K562 (cell line): ENCODE data around the gene CSNK1D. TPM values are rescaled to one million over a fixed set of nuclear protein-coding genes. Genes with fewer than 3 reads are reported as not detected.

Source experiments
- CSDE1 ChIP-seq, 2 experiments: fragments of 450-650 bp; IDR thresholded peaks; 2 replicates each; pipeline ENCODE4 v1.6.1; 2016; ENCODE audit warnings: mild to moderate bottlenecking in 1 of 2
- NCOA1 ChIP-seq: fragments of 450-650 bp; IDR thresholded peaks from 2 replicates; pipeline ENCODE4 v1.6.1; 2016; ENCODE audit warnings: low read depth
- PTBP1 ChIP-seq: fragments of 200-400 bp; formaldehyde crosslinking; IDR thresholded peaks from 2 replicates; pipeline ENCODE4 v1.6.1; 2017; ENCODE audit warnings: low read depth, low read length
- PYGO2 ChIP-seq: fragments of 450-650 bp; IDR thresholded peaks from 2 replicates; pipeline ENCODE4 v1.6.1; 2016; ENCODE audit warnings: mild to moderate bottlenecking, missing genetic modification characterization, moderate library complexity, missing compliant biosample characterization
- RBM15 ChIP-seq: fragments of 200-400 bp; formaldehyde crosslinking; IDR thresholded peaks from 2 replicates; pipeline ENCODE4 v1.6.1; 2018; ENCODE audit warnings: mild to moderate bottlenecking, low read length, moderate library complexity; ENCODE audit not compliant: insufficient read depth
- ZNF507 ChIP-seq: conservative IDR thresholded peaks from 2 replicates; pipeline ENCODE4 v1.6.1; 2017; ENCODE audit warnings: missing genetic modification characterization, missing compliant biosample characterization
- ZNF778 ChIP-seq: fragments of 450-650 bp; formaldehyde crosslinking; IDR thresholded peaks from 2 replicates; pipeline ENCODE4 v1.4.0; 2020; ENCODE audit warnings: mild to moderate bottlenecking, moderate library complexity
- ZSCAN32 ChIP-seq: fragments of 450-650 bp; formaldehyde crosslinking; IDR thresholded peaks from 2 replicates; pipeline ENCODE4 v1.4.0; 2020; ENCODE audit warnings: mild to moderate bottlenecking, moderate library complexity
- polyA plus RNA-seq, 8 experiments: library from polyadenylated mRNA; depleted of rRNA in 4 of 8; stranded (reverse) in 5 of 8; unstranded in 3 of 8; fragments of >200 nt; fragmentation: Nextera tagmentation in 2 of 8; fragmentation: Illumina TruSeq in 1 of 8; extraction: Ambion mirVana in 2 of 8; extraction: Trizol in 1 of 8; gene quantifications; 2 replicates each; pipeline versions ENCODE4 v1.2.1 to v1.2.3, GENCODE V29; 2011 to 2014; ENCODE audit warnings: inconsistent platforms in 1 of 8, missing spikeins in 1 of 8
- total RNA-seq, 7 experiments: library from RNA; depleted of rRNA in 6 of 7; stranded (reverse); fragments of >200 nt in 6 of 7; fragmentation: Illumina TruSeq in 2 of 7; extraction: Trizol in 2 of 7; gene quantifications; 2 replicates each; pipeline versions ENCODE4 v1.2.1 to v1.2.3, GENCODE V29; 2011 to 2021; ENCODE audit warnings: low replicate concordance in 1 of 7
- TF ChIP-seq, protein P1 (sequence below): fragments of 250-450 bp; sonication (Bioruptor Pico); IDR thresholded peaks from 2 replicates; pipeline ENCODE4 v1.5.0; 2020; ENCODE audit warnings: mild to moderate bottlenecking, borderline replicate concordance
- TF ChIP-seq, protein P2 (sequence below), 2 experiments: fragments of 450-650 bp; IDR thresholded peaks; 2 replicates each; pipeline ENCODE4 v1.6.1; 2018; ENCODE audit warnings: mild to moderate bottlenecking in 2 of 2, low read depth in 1 of 2; ENCODE audit not compliant: partially characterized antibody in 2 of 2
- TF ChIP-seq, protein P3 (sequence below): IDR thresholded peaks from 2 replicates; pipeline ENCODE4 v1.6.1; 2012; ENCODE audit warnings: low read depth, low read length, improper control_type of control experiment, borderline replicate concordance
- TF ChIP-seq, protein P4 (sequence below): conservative IDR thresholded peaks from 2 replicates; pipeline ENCODE4 v1.6.1; 2011; ENCODE audit warnings: low read depth, mild to moderate bottlenecking, low read length; ENCODE audit not compliant: control insufficient read depth
- TF ChIP-seq, protein P5 (sequence below): fragments of 450-650 bp; IDR thresholded peaks from 2 replicates; pipeline ENCODE4 v1.6.1; 2014; ENCODE audit warnings: low read depth, mild to moderate bottlenecking, moderate library complexity, borderline replicate concordance

The CSNK1D gene
- total and polyA plus RNA-seq, 9 of the 15 experiments (the other 6 are each of a cell fraction or from before 2014, with no cell fraction given): 6.5 to 133 (median 41.3) TPM

DNA sequence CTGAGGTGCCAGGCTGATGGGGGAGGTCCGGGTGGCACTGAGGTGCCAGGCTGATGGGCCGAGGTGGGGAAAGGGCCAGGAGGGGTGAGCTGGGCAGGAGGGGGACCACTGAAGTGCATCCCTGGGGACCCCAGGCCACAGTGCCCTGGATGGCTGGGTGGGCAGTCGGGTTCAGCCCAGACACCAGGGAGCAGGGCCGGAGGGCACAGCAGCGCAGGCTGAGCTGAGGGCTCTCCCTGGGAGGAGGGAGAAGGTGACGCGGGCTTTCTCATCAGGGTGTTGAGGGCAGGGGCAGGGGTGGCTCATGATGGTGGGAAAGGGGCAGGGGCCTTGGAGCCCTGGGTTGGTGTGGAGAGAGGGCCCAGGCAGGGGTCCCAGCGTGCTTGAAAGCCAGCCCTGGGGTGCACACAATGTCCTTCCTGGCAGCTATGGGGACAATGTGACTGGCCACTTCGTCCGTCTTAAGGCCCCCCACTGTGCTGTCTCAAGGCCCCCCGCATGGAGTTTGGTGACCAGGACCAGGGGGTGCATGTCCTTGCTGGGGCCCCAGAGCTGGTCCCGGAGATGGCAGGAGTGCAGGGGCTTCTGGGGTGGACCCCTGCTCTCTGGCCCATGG, 27.9 kb upstream of the CSNK1D start (continued):
- TF ChIP-seq PYGO2 (tag): no peak
- no peak for TF ChIP-seq NCOA1
- TF ChIP-seq, protein P1, sequence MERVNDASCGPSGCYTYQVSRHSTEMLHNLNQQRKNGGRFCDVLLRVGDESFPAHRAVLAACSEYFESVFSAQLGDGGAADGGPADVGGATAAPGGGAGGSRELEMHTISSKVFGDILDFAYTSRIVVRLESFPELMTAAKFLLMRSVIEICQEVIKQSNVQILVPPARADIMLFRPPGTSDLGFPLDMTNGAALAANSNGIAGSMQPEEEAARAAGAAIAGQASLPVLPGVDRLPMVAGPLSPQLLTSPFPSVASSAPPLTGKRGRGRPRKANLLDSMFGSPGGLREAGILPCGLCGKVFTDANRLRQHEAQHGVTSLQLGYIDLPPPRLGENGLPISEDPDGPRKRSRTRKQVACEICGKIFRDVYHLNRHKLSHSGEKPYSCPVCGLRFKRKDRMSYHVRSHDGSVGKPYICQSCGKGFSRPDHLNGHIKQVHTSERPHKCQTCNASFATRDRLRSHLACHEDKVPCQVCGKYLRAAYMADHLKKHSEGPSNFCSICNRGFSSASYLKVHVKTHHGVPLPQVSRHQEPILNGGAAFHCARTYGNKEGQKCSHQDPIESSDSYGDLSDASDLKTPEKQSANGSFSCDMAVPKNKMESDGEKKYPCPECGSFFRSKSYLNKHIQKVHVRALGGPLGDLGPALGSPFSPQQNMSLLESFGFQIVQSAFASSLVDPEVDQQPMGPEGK: no peak
- no peak for TF ChIP-seq ZSCAN32 (CRISPR knock-in tag)
- no peak for TF ChIP-seq CSDE1 (IDR thresholded peaks at IDR 0.05)
- no peak for TF ChIP-seq ZNF778 (CRISPR knock-in tag)
- no peak for TF ChIP-seq RBM15
- TF ChIP-seq PTBP1: peak; percentile 100
- TF ChIP-seq, protein P2, sequence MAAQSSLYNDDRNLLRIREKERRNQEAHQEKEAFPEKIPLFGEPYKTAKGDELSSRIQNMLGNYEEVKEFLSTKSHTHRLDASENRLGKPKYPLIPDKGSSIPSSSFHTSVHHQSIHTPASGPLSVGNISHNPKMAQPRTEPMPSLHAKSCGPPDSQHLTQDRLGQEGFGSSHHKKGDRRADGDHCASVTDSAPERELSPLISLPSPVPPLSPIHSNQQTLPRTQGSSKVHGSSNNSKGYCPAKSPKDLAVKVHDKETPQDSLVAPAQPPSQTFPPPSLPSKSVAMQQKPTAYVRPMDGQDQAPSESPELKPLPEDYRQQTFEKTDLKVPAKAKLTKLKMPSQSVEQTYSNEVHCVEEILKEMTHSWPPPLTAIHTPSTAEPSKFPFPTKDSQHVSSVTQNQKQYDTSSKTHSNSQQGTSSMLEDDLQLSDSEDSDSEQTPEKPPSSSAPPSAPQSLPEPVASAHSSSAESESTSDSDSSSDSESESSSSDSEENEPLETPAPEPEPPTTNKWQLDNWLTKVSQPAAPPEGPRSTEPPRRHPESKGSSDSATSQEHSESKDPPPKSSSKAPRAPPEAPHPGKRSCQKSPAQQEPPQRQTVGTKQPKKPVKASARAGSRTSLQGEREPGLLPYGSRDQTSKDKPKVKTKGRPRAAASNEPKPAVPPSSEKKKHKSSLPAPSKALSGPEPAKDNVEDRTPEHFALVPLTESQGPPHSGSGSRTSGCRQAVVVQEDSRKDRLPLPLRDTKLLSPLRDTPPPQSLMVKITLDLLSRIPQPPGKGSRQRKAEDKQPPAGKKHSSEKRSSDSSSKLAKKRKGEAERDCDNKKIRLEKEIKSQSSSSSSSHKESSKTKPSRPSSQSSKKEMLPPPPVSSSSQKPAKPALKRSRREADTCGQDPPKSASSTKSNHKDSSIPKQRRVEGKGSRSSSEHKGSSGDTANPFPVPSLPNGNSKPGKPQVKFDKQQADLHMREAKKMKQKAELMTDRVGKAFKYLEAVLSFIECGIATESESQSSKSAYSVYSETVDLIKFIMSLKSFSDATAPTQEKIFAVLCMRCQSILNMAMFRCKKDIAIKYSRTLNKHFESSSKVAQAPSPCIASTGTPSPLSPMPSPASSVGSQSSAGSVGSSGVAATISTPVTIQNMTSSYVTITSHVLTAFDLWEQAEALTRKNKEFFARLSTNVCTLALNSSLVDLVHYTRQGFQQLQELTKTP (IDR thresholded peaks at IDR 0.05; ENCODE audit: low read depth in 1 of 2, partially characterized antibody in 2 of 2): no peak
- TF ChIP-seq, protein P3, sequence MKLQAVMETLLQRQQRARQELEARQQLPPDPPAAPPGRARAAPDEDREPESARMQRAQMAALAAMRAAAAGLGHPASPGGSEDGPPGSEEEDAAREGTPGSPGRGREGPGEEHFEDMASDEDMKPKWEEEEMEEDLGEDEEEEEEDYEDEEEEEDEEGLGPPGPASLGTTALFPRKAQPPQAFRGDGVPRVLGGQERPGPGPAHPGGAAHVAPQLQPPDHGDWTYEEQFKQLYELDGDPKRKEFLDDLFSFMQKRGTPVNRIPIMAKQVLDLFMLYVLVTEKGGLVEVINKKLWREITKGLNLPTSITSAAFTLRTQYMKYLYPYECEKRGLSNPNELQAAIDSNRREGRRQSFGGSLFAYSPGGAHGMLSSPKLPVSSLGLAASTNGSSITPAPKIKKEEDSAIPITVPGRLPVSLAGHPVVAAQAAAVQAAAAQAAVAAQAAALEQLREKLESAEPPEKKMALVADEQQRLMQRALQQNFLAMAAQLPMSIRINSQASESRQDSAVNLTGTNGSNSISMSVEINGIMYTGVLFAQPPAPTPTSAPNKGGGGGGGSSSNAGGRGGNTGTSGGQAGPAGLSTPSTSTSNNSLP: no peak
- no peak for TF ChIP-seq ZNF507 (tag)
- TF ChIP-seq, protein P4, sequence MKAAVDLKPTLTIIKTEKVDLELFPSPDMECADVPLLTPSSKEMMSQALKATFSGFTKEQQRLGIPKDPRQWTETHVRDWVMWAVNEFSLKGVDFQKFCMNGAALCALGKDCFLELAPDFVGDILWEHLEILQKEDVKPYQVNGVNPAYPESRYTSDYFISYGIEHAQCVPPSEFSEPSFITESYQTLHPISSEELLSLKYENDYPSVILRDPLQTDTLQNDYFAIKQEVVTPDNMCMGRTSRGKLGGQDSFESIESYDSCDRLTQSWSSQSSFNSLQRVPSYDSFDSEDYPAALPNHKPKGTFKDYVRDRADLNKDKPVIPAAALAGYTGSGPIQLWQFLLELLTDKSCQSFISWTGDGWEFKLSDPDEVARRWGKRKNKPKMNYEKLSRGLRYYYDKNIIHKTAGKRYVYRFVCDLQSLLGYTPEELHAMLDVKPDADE: no peak
- TF ChIP-seq, protein P5, sequence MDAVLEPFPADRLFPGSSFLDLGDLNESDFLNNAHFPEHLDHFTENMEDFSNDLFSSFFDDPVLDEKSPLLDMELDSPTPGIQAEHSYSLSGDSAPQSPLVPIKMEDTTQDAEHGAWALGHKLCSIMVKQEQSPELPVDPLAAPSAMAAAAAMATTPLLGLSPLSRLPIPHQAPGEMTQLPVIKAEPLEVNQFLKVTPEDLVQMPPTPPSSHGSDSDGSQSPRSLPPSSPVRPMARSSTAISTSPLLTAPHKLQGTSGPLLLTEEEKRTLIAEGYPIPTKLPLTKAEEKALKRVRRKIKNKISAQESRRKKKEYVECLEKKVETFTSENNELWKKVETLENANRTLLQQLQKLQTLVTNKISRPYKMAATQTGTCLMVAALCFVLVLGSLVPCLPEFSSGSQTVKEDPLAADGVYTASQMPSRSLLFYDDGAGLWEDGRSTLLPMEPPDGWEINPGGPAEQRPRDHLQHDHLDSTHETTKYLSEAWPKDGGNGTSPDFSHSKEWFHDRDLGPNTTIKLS: no peak
